GM18498 (cell line): ENCODE results near the gene IL19.
"Not testable (repeated sequence)": the region's sequence is repeated elsewhere in the genome, so short reads cannot be mapped to it uniquely, and the experiment has no call there.

Experiments
- ATAC-seq: cut with Tn5 transposase; IDR thresholded peaks from one replicate; pipeline ENCODE4 v1.9.1; 2021; ENCODE audit warnings: mild to moderate bottlenecking, moderate library complexity; ENCODE audit not compliant: unreplicated experiment

IL19 gene

DNA sequence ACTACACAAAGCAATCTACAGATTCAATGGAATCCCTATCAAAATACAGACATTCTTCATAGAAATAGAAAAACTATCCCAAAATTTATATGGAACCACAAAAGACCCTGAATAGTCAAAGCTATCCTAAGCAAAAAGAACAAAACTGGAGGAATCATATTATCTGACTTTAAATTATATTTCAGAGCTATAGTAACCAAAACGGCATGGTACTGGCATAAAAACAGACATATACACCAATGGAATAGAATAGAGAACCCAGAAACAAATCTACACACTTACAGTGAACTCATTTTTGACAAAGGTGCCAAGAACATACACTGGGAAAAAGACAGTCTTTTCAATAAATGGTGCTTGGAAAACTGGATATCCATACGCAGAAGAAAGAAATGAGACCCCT lies 82.1 kb downstream of the IL19 start:
- not testable (repeated sequence) for ATAC-seq

DNA sequence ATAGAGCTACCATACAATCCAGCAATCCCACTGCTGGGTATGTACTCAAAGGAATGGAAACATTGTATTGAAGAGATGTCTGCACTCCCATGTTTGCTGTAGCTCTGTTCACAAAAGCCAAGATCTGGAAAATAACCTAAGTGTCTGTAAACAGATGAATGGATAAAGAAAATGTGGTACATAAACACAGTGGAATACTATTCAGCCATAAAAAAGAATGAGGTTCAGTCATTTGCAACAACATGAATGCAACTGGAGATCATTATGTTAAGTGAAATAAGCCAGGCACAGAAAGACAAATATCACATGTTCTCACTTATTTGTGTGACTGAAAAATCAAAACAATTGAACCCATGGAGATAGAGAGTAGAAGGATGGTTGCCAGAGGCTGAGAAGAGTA lies 83.1 kb downstream of the IL19 start:
- ATAC-seq = not testable (repeated sequence)

DNA sequence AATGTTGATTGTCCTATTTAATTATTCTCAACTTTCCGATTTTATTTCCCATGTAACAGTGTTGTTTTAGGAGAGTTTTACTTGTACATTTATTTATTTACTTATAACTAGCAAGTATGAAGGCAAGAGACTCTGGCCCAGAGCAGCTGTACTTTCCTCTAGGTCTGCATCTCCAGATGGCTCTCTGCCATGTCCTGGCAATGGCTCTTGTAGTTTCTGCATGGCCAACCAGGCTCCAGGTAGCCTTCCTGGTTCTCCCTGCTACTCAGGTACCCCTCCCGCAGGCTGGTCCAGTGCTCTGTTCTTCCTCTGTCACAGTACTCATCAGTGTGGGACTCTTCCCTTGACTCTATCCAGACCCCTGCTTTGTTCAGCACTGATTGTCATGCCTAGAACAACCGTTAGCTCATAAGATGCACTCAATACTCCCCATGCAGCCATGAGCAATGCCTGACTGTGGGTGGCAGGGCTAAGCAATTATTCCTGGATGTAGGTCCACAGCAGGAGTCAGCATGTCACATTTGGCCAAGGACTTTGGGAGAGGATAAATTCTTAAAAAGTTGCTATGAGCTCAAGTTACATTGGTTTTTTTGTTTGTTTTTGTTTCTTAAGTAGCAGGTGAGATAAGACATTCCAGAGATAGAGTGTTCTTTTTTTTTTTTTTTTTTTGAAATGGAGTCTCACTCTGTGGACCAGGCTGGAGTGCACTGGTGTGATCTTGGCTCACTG lies 84.0 kb downstream of the IL19 start:
- no peak for ATAC-seq

DNA sequence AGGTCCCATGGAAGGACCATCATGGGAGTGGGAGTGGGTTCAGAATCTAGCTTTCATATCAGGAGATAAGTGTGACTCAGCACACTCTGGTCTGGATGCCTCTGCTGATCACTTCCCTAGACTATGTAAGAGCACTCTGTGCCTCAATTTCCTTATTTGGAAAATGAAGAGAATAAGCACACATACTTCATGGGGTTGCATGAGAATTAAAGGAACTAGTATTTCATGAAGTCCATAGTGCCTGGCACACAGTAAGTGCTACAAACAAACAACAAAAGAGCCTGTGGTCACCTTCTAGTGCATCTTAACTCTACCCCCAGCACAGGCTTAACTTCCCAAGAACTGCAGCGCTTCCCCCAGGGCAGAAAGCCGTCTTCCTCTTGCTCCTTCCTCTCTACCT lies 85.3 kb downstream of the IL19 start:
- no peak for ATAC-seq

DNA sequence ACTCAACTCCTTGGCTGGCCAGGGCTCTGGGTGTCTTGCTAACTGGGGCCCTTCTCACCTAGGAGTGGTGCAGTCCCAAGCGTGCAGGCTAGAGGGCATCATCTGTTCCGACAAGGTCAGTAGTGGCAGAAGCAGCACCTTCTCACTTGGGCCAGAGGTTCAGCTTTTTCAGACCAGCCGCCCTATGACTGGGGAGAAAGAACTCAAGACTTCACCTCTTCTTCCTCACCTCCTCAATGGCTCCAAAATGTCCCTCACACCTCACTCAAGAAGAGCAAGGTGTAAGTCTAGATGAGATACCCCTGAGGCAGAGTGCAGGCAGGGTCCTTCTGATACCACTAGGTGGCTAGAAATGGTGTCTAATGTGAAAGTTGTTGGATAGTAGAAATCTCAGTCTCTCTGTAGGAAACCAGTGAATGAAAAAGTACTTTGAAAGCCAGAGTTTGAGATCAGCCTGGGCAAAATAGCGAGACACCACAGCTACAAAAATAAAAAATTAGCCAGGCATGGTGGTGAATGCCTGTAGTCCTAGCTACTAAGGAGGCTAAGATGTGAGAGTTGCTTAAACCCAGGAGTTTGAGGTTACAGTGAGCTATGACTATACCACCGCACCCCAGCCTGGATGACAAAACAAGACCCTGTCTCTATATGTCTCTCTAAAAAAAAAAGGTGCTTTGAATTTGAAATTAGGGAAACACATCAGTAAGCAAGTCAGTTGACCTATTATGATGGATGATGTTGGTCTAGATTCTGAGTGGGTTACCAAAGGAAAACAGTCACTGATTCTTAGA lies 86.3 kb downstream of the IL19 start:
- ATAC-seq = no peak

DNA sequence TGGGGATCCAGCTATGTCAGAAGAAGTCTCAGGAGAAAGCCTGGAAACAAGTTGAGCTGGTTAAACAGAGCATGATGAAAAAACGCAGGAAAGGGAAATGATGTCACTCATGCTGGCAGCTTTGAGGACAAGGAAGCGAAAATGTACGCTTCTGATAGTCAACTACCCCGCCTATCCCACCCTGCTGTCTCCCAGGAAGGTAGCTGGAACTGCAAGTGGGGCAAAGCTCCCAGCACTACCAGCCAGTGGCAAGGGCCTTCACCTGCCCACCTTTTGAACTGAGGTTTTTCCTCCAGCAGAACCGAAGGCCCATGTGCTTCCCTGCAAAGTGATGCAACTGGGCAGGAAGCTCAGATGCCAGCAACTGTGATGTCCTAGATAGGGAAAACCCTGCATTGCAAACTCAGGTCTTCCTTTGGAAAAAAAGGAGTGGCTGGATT lies 88.5 kb downstream of the IL19 start:
- ATAC-seq = no peak

DNA sequence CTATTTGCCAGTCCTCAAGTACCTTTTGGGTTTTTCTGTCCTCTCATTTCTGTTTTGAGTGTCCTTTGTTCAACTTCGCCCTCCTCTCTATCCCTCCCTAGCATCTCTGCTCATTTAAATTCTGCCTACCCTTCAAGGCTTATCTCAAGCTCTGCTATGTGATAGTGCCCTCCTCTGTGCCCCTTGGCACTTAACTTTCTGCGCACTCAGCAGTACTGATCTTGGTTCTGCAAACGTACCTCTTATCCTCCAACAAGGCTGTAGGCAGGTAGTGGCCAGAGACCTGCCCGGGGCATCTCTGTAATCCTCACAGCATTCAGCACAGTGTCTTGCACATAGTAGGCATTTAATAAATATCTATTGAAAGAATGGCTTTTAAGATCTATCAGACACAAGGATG lies 89.6 kb downstream of the IL19 start:
- no peak for ATAC-seq

DNA sequence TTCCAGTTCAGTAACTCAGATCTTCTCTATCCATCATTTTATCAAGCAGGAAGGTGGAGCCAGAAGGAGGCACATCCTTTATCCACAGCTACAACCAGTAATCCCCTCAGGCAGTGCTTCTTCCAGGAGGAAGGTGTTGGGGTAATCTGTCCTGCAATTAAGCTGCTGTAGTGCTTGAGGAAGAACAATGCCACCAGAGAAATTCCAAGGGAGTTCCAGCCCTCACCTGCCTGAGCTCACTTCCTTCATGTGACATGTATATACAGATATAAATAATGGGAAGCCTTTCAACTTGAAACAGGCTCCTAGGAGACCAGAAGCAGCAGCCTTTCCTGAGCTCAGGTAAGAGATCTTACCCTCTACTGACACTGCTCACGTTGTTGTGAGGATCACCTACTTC lies 92.7 kb downstream of the IL19 start:
- ATAC-seq = no peak

DNA sequence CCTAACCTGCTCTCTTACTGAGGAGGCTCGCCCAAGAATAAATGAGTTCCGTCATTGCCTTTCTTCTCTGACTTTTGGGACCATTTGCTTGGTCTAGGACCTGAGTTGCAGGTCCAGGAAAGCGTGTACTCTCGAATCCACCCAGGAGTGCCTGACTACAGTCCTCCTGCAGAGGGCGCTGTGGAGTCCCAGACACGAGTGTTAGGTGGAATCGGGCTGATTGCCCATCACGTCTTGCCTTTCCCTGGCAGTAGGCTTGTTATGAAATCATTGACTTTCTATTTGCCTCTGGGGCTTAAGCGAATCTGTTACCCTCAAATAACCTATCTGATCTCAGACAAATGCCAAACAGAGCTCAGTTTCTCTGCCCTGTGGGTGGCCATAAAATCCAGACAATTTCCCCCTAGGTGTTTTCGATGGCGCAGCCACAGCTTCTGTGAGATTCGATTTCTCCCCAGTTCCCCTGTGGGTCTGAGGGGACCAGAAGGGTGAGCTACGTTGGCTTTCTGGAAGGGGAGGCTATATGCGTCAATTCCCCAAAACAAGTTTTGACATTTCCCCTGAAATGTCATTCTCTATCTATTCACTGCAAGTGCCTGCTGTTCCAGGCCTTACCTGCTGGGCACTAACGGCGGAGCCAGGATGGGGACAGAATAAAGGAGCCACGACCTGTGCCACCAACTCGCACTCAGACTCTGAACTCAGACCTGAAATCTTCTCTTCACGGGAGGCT lies 94.5 kb downstream of the IL19 start, which contains the start of gene IL20:
Gene IL20 (plus strand): TSS at position 685 of the 733 bp plus-strand sequence. CDS start 230 bp downstream, outside the sequence.
- ATAC-seq = no peak

DNA sequence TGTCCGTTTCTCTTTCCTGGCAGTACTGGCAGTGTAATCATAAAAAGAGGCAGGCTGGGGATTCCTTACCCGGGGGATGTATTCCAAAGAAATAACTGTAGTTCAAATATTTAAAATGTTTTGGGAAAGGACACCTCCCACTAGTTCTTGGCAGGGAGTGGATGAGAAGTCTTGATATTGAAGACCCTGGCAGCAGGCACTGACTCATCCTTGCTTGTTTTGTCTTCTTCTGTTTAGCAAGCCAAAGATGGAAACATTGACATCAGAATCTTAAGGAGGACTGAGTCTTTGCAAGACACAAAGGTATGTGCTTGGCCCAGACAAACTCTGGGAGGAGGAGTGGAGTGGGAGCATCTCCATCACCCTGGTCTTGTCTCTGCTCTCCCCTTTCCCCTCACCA lies 95.5 kb downstream of the IL19 start:
- ATAC-seq = no peak

DNA sequence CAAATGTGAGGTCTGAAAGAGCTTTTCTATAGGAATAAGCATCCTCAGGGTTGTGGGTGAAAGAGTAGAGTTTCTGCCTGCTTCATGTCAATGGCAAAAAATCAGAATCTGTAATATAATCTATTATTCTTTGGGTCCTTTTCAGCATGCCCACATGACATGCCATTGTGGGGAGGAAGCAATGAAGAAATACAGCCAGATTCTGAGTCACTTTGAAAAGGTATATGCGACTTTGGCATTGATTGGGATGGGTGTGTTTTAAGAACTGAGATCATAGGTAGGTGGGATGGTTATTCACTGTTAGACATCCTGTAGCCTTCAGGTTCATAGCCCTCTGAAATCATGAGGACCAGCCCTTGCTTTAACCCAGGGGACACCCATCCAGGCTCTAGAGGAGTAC lies 96.7 kb downstream of the IL19 start:
- no peak for ATAC-seq

DNA sequence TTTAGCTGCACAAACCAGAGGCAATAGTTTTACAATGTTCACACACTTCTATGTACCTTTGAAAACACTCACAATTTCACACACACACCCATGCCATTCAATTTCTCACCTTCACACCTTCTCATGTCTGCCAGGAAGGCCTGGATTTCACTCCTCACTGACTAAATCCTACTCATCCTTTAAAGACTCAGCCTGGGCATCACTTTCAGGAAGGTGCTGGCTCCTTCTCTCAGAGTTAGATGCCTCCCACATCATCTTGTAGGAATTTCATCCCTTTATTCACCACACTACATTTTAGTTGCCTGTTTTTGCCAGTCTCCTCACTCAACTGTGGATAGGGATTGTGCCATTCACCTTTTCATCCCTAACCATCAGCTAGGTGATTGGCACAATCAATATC lies 97.1 kb downstream of the IL19 start:
- no peak for ATAC-seq

DNA sequence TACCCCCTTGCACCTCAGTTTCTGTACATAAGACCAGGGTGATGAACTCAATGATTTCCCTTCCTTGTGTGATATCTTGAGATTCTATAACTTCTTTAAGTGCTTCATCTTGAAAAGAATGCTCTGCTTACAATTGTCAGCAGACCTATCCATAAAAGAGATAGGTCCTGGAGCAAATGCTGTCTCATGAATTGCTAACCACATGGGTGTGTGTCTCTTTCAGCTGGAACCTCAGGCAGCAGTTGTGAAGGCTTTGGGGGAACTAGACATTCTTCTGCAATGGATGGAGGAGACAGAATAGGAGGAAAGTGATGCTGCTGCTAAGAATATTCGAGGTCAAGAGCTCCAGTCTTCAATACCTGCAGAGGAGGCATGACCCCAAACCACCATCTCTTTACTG lies 97.7 kb downstream of the IL19 start:
- no peak for ATAC-seq

DNA sequence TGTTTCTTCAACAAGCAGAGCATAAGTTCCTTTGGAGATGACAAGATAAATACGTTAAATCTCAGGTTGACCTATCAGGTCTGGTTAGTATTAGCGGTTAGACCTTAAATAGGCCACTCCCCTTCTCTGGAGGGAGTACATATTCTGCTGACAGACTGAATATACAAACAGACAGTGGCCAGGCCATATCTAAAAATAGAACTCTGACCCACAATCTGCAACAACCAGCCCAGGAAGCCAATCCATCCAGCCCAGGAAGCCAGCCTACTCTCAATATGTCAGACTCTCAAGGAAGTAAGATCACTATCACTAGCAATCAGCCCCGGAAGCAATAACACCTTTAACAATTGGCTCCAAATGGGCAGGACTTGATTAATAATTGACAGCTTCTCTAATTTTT lies 101.6 kb downstream of the IL19 start:
- ATAC-seq = no peak

DNA sequence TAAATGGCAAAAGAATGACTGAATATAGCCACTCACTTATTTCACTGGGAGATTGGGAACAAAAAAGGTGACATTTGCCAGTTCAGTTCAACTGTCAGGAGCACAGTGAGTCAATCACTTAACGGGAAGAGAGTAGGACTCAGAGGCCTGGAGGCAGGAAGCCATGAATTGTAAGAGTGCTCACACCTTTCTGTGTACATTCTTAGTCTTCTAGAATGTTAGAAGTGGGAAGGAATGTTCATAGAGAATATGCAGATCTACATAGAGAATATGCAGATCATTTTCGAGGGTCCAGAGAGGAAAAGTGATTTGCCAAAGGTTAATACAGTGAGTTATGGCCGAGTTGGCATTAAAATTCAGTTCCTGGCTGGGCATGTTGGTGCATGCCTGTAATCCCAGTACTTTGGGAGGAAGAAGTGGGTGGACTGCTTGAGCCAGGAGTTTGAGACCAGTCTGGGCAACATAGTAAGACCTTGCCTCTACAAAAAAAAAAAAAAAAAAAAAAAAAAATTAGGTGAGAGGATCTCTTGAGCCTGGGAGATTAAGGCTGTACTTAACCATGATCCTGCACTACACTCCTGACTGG lies 103.1 kb downstream of the IL19 start:
- ATAC-seq = no peak

DNA sequence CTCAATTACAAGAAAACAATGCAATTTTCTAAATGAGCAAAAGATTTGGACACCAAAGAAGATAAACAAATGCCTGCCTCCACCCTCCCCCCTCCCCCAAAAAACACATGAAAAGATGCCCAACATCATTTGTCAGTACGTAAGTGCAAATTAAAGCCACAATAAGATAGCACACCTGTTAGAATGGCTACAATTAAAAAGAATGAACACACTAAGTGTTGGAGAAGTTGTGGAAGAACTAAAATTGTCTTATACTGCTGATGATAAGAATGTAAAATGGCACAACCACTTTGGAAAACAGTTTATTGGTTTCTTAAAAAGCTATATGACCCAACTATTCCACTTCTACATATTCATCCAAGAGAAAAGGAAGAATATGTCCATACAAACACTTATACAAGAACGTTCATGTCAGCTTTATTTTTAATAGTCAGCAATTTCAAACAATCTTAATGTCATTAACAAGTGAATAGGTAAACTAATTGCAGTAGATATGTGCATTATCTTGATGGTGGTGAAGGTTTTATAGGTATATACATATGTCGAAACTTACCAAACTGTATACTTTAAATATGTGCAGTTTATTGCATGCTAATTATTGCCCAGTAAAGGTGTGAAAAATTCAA lies 105.3 kb downstream of the IL19 start:
- no peak for ATAC-seq

DNA sequence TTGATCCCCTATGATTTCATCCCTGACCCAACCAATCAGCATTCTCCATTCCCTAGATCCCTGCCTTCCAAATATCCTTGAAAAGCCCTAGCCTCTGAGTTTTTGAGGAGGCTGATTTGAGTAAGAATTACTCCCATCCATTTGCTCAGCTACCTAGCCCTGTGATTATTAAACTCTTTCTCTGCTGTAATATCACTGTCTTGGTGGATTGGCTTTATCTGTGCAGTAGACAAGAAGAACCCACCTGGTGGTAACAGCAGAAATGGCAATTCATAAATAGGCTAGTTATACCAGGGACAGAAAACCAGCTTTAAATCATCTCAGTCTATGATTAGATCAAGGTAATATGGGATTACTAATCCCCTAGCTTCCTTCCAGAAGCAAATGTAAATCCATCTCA lies 107.9 kb downstream of the IL19 start:
- no peak for ATAC-seq

DNA sequence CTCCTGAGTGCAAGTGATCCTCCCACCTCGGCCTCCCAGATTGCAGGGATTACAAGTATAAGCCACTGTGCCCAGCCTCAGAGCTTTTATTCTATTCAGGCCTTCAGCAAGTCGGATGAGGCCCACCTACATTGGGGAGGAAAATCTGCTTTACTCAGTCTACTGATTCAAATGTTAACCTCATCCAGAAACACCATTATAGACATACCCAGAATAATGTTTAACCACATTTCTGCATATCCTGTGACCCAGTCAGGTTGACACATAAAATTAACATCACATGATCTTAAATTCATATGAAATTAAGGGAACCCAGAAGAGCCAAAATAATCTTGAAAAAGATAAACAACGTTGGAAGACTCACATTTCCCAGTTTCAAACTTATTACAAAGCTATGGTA lies 109.7 kb downstream of the IL19 start:
- no peak for ATAC-seq

DNA sequence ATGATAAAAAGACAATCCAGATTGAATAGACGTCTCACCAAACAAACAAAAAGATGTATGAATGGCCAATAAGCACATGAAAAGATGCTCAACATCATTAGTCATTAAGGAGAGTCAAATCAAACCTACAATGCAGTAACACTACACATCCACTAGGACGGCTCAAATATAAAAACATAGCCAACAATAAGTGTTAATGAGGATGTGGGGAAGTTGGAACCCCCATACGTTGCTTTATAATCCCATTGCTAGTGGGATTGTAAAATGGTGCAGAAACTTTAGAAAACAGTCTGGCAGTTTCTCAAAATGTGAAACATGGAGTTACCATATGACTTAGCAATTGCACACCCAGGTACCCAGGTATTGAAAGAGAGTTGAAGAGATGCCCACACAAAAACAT lies 112.0 kb downstream of the IL19 start:
- no peak for ATAC-seq

DNA sequence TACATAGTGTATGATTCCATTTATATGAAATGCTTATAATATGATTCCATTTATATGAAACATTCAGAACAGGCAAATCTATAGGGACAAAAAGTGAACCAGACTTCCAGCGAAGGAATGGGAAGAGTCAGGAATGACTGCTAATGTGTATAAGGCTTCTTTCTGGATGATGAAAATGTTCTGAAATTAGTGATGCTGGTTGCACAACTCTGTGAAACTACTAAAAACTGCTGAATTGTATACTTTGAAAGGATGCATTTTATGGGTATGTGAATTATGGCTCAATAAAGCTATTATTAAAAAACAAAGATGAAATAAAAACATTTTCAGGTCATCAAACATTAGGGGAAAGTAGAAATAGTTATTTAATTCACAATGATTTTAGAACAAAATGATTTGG lies 112.6 kb downstream of the IL19 start:
- ATAC-seq = no peak

DNA sequence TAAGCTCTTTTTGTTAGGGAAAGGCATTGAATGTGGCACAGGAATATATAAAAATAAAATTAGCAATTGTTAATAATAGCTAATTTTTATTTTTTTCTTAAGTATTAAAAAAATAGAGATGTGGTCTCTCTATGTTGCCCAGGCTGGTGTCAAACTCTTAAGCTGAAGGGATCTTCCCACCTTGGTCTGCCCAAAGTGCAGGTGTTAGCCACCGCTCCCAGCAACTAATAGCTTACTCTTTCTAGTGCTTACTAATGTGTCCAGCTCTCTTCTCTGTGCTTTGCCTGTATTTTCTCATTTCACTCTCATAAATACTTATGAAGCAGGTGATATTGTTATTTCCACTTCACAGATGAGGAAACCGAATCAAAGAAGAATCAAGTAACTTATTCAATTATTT lies 113.3 kb downstream of the IL19 start:
- ATAC-seq = no peak
